NCI-H1105 (cell line): Measurements from ENCODE around the gene ADAM15.
A peak's percentile ranks its signal among the peaks of the same experiment; 100 is the strongest.

Experiments used
- DNase-seq: peaks from one replicate; lab custom pipeline; 2025; lab: John Stamatoyannopoulos, UW

ADAM15 gene

DNA sequence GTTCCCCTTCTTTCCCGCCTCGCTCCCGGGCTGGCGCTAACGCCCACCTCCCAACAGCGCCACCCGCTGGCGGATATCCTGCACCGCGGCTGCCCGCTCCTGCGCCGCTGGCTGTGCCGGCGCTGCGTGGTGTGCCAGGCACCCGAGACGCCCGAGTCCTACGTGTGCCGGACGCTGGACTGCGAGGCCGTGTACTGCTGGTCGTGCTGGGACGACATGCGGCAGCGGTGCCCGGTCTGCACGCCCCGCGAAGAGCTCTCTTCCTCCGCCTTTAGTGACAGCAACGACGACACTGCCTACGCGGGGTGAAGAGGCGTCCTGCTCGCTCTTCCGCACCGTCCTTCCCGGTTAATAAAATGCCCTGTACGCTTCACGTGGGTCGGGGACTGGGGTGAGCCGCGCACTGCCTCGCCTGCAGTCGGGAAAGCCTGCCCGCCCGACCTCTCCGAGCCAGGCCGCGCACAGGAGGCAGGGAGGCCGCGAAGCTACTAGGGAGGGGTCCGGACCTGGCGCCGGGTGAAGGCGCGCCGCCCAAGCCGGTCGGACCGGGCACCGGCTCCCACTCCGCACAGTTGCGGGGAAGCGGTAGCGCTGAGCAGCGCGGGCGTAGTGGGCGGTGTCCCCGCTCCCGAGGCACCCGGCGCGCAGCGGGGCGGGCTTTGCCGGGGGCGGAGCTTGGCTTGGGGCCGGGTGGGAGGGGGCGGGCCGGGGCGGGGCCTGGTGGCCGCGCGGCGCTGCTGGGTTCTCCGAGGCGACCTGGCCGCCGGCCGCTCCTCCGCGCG lies at the start of gene ADAM15:
TSS of gene ADAM15 (plus strand) at position 757 of the 782 bp plus-strand sequence. CDS start 71 bp downstream, outside the sequence.
- peak; percentile 51 for DNase-seq

GRCh38 chr1:155001425-155001674 lies 49.8 kb upstream of the ADAM15 start:
- no peak for DNase-seq

DNA sequence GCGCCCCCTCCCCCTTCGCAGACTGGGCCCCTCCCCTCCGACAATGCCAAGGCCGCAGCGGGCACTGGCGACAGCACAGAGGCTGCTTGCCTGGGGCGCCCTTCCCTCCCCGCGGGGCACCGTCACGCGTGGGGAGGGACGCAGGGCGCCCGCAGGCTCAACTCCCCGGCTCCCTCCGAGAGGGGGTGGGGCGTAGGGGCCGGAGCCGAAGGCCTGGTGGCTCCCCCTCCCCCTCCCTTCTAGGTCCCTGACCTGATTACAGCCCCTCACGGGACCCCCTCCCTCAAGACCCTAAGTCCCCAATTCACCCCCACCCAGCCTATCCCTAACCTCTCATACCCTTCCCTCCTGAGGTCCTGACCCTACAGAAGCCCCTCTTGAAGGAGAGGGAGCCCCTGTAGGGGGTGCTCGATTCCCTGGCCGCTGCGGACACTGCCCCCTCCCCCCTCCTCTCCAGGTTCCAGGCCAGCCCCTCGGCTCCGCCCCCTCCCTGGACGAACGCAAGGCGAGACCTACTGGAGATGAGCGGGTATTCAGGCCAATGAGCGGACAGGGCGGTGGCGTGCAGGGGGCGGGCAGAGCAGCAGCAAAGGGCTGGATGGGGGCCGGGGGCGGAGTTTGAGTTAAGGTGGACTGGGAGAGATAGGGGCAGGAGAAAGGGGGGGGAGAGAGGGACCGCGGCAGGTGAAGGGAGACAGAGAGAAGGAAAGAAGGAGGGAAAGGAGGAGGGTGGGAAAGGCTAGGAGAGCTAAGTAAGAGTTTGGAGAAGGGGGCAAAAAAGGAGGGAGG lies 49.2 kb upstream of the ADAM15 start:
- peak; percentile 99 for DNase-seq

GRCh38 chr1:155002464-155003226 lies 48.5 kb upstream of the ADAM15 start, which contains the start of gene ZBTB7B:
TSS of gene ZBTB7B (plus strand) at chr1:155002802. CDS start at chr1:155014661, 11,859 bp downstream.
- DNase-seq = peak; percentile 54

DNA sequence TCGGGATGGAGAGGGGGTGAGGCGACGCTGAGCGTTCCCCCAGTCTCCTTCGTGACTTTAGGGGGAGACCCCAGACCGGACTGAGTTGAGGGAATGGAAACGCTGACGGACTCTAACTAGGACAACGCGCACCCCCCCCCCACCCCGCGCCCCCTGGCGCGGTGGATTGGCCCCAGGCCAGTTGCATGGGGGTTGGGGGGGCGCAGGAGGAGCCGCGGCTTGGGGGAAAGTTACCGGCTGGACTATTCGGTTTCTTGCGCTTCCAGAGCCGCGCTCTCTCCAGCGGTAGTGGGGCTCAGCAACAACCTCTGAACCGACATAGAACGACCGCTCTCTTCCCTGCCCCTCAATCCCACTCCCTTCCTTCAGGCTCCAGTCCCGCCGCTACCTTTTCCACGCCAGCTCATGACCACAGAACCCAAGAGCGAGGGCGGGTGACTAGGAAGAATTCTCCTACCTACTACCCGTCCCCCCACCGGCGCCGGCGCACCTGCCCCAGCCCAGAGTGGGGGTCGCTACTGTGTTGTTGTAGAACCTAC lies 47.8 kb upstream of the ADAM15 start:
- peak; percentile 32 for DNase-seq

GRCh38 chr1:155003766-155004351 lies 47.3 kb upstream of the ADAM15 start:
- no peak for DNase-seq

DNA sequence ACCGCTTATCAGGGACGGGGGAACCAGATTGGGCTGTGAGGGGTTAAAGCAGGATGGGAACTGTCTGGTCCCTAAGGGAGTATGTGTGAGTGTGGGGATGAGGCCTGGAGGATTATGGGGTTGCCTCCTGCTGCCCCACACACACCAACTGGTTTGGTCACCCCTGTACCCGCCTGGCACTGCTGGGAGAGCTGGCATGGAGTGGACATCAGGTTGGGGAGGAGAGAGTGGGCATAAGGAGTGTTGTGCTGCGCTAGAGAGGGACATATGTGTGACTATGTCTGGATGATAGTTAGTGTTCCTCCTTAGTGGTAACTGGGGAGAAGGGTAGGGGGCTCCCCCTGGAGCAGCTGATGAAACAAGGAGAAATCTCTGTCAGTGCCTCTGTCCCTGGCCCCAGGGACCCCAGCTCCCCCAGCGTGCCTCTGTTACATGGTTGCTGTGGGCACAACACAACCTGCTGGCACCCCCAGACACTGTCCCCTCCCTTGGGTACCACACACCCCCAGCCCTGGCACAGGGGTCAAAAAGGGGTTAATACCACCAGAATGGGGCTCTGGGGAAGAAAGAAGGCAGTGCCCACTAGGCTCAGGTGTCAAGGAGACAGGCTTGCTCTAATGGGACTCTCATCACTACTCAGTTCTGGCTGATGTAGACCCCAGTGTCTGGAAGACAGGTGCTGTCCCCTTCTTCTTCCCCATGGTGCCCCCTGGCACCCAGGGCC lies 46.6 kb upstream of the ADAM15 start:
- DNase-seq = no peak

DNA sequence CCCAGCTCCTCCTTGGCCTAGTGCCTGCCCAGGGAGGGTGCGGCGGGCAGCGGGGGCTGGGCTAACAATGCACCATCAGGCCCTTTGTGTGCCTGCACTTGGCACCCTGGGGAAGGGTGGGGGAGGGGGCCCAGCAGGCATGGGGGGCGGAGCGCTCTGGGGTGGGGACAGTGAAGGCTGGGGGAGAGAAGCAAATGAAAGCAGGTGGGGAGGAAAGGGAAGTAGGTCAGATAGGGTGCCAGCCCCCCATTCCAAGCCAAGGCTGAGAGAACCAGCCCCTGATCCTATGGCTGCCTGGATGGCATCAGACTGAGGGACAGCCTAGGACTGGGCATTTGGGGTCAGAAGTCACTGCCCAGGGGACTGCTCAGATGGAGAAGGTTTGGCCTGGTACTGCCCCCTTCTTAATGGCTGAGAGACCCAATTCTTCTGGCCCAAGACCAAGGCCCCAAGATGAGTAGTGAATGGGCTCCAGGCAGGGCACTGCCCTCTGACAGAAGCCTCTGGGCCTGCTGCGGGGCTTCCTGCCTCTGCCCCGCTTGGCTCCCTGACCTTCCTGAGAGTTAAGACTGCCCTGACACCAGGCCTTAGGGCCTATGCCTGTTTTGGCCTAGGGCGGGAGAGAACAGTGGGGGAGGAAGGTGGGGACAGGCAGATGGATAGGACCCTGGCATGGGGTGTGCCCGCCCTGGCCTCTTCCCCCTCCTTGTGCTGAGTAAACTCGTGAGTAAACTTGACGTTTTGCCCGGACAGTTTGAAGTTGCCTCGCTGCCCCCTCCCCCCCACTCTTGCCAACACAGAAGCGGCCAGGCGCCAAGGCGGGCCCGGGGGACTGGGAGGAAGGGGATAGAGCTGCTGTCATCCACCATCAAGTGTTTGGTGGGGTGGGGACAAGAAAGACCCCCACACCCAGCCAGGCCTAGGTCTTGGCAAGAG lies 45.8 kb upstream of the ADAM15 start:
- DNase-seq = no peak

GRCh38 chr1:155006601-155007101 lies 44.5 kb upstream of the ADAM15 start:
- no peak for DNase-seq

DNA sequence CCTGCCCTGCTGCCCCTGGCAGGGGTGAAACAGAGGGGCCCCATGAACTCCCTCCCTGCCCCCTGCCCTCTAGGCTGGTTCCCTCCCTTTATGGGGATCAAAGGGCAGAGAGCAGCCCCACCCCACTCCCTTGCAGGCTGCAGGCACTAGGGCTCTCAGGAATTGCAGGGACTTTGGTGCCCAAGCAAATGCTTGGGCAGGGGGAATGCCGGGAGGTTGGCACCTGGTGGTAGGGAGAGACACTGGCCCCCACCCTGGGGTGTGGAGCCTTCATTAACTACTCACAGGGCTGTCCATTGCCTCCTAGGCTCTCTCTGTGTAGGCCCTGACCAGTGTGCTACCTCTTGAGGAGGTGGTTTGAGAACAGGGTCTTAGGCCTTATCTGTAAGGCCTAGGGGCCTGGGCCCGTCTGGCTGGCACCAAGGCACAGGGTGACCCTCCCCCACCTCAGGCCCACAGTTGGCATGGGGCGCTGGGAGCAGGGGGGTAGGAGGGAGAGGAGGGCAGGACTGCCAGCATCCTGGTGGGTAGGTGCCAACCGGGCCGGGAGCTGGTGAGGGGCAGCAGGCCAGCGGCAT lies 43.8 kb upstream of the ADAM15 start:
- no peak for DNase-seq

GRCh38 chr1:155008015-155008941 lies 42.8 kb upstream of the ADAM15 start:
- no peak for DNase-seq

GRCh38 chr1:155009221-155009711 lies 41.9 kb upstream of the ADAM15 start:
- DNase-seq = no peak

- DNase-seq = no peak
Observed at GRCh38 chr1:155009742-155010141, 41.4 kb upstream of the ADAM15 start.

DNA sequence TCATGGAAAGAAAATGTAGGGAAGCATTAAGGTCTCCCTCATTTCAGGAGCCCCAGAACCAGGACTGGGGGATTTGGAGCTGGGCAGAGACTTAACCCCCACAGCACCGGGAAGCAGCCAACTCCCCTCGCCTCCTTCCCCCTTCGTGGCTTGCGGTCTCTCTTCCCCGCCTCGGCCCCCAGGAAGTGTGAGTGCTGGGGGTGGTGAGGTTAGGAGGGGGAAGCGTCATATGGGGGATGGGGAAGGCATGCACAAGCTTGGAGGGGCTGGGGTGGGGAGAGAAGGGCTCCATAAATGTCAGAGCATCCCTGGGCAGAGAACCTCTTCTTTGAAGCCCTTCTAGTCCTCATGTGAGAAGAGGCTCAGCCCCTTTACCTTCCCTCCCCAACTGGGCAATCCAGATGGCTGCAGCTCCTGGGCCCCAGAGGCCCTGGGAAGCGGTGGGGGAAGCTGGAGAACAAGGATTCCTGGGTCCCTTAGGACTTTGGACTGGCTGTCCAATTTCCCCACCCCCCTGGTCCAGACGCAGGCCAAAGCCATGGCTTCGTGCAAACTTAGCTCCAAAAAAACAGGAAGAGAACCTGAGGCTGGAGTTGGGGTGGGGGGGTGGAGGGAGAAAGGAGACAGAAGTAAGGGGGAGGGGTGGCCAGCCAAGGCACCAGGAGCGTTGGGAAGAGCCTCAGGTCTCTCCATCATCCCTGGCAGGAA lies 40.8 kb upstream of the ADAM15 start:
- no peak for DNase-seq

DNA sequence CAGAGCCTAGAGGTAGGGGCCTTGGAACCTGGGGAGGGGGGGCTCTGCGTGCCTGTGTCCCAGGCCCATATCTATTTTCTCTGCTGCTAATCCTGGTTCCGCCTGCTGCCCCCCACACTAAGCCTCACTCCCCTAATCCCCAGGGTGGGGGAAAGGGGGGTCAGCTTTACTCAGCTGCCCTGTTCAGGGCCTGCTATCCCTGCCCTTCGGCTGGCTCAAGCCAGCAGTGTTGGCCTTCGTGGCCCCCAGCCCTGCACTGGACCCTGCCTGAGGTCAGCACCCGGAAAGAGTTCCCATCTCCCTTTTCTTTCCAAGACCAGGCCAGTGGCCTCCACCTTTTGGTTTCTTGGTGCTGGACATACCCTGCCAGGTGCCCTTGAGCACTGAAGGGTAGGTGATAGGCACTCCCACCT lies 40.1 kb upstream of the ADAM15 start:
- DNase-seq = no peak

DNA sequence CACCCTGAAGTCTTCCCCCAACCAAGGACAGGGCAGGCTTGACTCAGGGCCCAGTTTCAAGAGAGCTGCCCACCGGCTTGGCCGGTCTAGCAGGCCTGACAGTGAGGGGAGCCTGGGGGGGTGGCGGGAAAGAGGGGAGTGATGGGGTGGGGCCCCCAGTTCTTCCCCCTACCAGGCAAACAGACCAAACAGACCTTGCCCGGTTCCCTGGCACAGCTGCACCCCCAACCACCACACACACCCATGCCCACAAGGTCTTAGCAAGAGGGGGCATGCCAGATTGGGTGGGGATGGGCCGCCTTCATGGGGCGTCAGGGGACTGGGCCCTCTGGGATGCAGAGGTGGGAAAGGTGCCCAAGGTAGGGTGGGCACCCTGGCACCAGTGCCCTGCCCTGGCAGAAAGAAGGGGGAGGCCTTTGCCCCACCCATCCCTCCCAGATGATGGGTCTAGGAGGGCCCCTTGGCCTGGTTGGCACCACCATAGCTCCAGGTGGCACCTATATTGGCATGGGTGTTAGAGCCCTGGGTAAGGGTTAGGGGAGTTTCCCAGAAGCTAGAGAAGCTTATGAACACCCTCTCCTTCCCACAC lies 39.6 kb upstream of the ADAM15 start:
- DNase-seq = no peak

- no peak for DNase-seq
Observed at GRCh38 chr1:155012026-155012546, 39.0 kb upstream of the ADAM15 start.
